HepG2 (cell line): ENCODE measurements around the gene NOP9. TPM values are rescaled to one million over a fixed set of nuclear protein-coding genes. Genes with fewer than 3 reads are reported as not detected.
A peak's percentile ranks its signal among the peaks of the same experiment; 100 is the strongest.

Experiments
- ATF7-NPFF ChIP-seq: sonication (generic); formaldehyde crosslinking; IDR thresholded peaks from 2 replicates; pipeline ENCODE4 v1.8.1; 2023; ENCODE audit warnings: mild to moderate bottlenecking, low read depth, missing genetic modification reagents, moderate library complexity
- GABPA ChIP-seq, 2 experiments: IDR thresholded peaks; 2 replicates each; pipeline ENCODE4 v1.6.1; 2011 to 2016; ENCODE audit warnings: low read depth in 2 of 2, low read length in 1 of 2, missing biosample characterization in 1 of 2, missing genetic modification characterization in 1 of 2
- KLF16 ChIP-seq, 2 experiments: sonication (generic) in 1 of 2; formaldehyde crosslinking in 1 of 2; IDR thresholded peaks; 2 replicates each; pipeline versions ENCODE4 v1.6.1 to v1.8.0; 2016 to 2023; ENCODE audit warnings: missing genetic modification reagents in 2 of 2, missing compliant biosample characterization in 1 of 2
- MXD4 ChIP-seq: IDR thresholded peaks from 2 replicates; pipeline ENCODE4 v1.6.1; 2016; ENCODE audit warnings: mild to moderate bottlenecking, missing biosample characterization, missing genetic modification reagents
- NFKB2 ChIP-seq: sonication (generic); formaldehyde crosslinking; IDR thresholded peaks from 2 replicates; pipeline ENCODE4 v1.4.0; 2020; ENCODE audit warnings: missing genetic modification reagents, borderline replicate concordance
- NONO ChIP-seq, 2 experiments: fragments of 450-650 bp in 1 of 2; sonication (generic) in 1 of 2; formaldehyde crosslinking in 1 of 2; IDR thresholded peaks in 1 of 2; conservative IDR thresholded peaks in 1 of 2; 2 replicates each; pipeline versions ENCODE4 v1.6.1 to v1.8.0; 2017 to 2022; ENCODE audit warnings: mild to moderate bottlenecking in 1 of 2, missing genetic modification reagents in 1 of 2, moderate library complexity in 1 of 2
- RAD21 ChIP-seq: fragments of 450-650 bp; formaldehyde crosslinking; IDR thresholded peaks from 2 replicates; pipeline ENCODE4 v1.5.0; 2020; ENCODE audit warnings: mild to moderate bottlenecking
- SP1 ChIP-seq, 2 experiments: fragments of 450-650 bp in 1 of 2; sonication (generic) in 1 of 2; formaldehyde crosslinking in 1 of 2; IDR thresholded peaks; 2 replicates each; pipeline versions ENCODE4 v1.4.0 to v1.6.1; 2016 to 2020; ENCODE audit warnings: missing genetic modification reagents in 1 of 2
- SSRP1 ChIP-seq: IDR thresholded peaks from 2 replicates; pipeline ENCODE4 v1.6.1; 2016; ENCODE audit warnings: control low read depth
- SYNCRIP ChIP-seq: fragments of 200-400 bp; formaldehyde crosslinking; IDR thresholded peaks from 2 replicates; pipeline ENCODE4 v1.6.1; 2018; ENCODE audit warnings: mild to moderate bottlenecking, low read depth, low read length; ENCODE audit not compliant: insufficient read depth
- TARDBP ChIP-seq: sonication (generic); formaldehyde crosslinking; IDR thresholded peaks from 2 replicates; pipeline ENCODE4 v1.8.0; 2022; ENCODE audit warnings: mild to moderate bottlenecking, missing genetic modification reagents
- ZBTB7A ChIP-seq: sonication (generic); formaldehyde crosslinking; IDR thresholded peaks from 2 replicates; pipeline ENCODE4 v1.8.0; 2022; ENCODE audit warnings: mild to moderate bottlenecking, missing genetic modification reagents
- ZIK1 ChIP-seq: sonication (generic); formaldehyde crosslinking; IDR thresholded peaks from 2 replicates; pipeline ENCODE4 v1.5.0; 2020; ENCODE audit warnings: mild to moderate bottlenecking, low read depth, missing genetic modification reagents, borderline replicate concordance
- ZNF160 ChIP-seq: sonication (generic); formaldehyde crosslinking; IDR thresholded peaks from 2 replicates; pipeline ENCODE4 v1.8.0; 2022; ENCODE audit warnings: mild to moderate bottlenecking, inconsistent platforms, missing genetic modification reagents
- ZNF282 ChIP-seq: fragments of 450-650 bp; IDR thresholded peaks from 2 replicates; pipeline ENCODE4 v1.6.1; 2018; ENCODE audit not compliant: partially characterized antibody
- ZNF557 ChIP-seq: sonication (generic); formaldehyde crosslinking; IDR thresholded peaks from 2 replicates; pipeline ENCODE4 v1.4.0; 2020; ENCODE audit warnings: missing genetic modification reagents
- ZNF572 ChIP-seq: sonication (generic); formaldehyde crosslinking; IDR thresholded peaks from 2 replicates; pipeline ENCODE4 v1.5.1; 2020; ENCODE audit warnings: mild to moderate bottlenecking, missing genetic modification reagents
- ZNF670 ChIP-seq: sonication (generic); formaldehyde crosslinking; IDR thresholded peaks from 2 replicates; pipeline ENCODE4 v1.8.0; 2022; ENCODE audit warnings: mild to moderate bottlenecking, missing genetic modification reagents, borderline replicate concordance
- ZNF878 ChIP-seq: sonication (generic); formaldehyde crosslinking; IDR thresholded peaks from 2 replicates; pipeline ENCODE4 v1.8.1; 2023; ENCODE audit warnings: mild to moderate bottlenecking, missing genetic modification reagents, moderate library complexity
- ZSCAN21 ChIP-seq: sonication (generic); formaldehyde crosslinking; IDR thresholded peaks from 2 replicates; pipeline ENCODE4 v1.8.0; 2022; ENCODE audit warnings: mild to moderate bottlenecking, missing genetic modification reagents, moderate library complexity, borderline replicate concordance
- ZZZ3 ChIP-seq: sonication (generic); formaldehyde crosslinking; IDR thresholded peaks from 2 replicates; pipeline ENCODE4 v1.4.0; 2020; ENCODE audit warnings: missing genetic modification reagents, mild to moderate bottlenecking, borderline replicate concordance
- polyA plus RNA-seq, 8 experiments: library from polyadenylated mRNA; depleted of rRNA in 3 of 8; stranded (reverse) in 7 of 8; unstranded in 1 of 8; fragments of >200 nt; fragmentation: Illumina TruSeq in 4 of 8; extraction: Trizol in 4 of 8; gene quantifications; 2 replicates each; pipeline versions ENCODE4 v1.2.1 to v1.2.3, GENCODE V29; 2011 to 2016; ENCODE audit warnings: low read depth in 4 of 8, missing spikeins in 1 of 8, mixed read lengths in 1 of 8; ENCODE audit not compliant: insufficient read depth in 1 of 8
- total RNA-seq, 5 experiments: library from RNA; depleted of rRNA; stranded (reverse); fragments of >200 nt; fragmentation: Illumina TruSeq; extraction: Trizol; gene quantifications; 2 replicates each; pipeline ENCODE4 v1.2.3, GENCODE V29; 2016; ENCODE audit warnings: low read depth in 1 of 5
- TF ChIP-seq, protein P1 (sequence below): sonication (generic); formaldehyde crosslinking; IDR thresholded peaks from 2 replicates; pipeline ENCODE4 v1.8.1; 2023; ENCODE audit warnings: mild to moderate bottlenecking, missing genetic modification reagents
- TF ChIP-seq, protein P2 (sequence below): sonication (generic); formaldehyde crosslinking; IDR thresholded peaks from 2 replicates; pipeline ENCODE4 v1.4.0; 2020; ENCODE audit warnings: missing genetic modification reagents
- TF ChIP-seq, protein P3 (sequence below): sonication (generic); formaldehyde crosslinking; IDR thresholded peaks from 2 replicates; pipeline ENCODE4 v1.9.0; 2021; ENCODE audit warnings: missing genetic modification reagents, mild to moderate bottlenecking, borderline replicate concordance

NOP9 gene
- total and polyA plus RNA-seq, 2 of the 13 experiments (the other 11 are each of a cell fraction or from before 2014, with no cell fraction given) = 24.5 to 61.6 TPM

DNA sequence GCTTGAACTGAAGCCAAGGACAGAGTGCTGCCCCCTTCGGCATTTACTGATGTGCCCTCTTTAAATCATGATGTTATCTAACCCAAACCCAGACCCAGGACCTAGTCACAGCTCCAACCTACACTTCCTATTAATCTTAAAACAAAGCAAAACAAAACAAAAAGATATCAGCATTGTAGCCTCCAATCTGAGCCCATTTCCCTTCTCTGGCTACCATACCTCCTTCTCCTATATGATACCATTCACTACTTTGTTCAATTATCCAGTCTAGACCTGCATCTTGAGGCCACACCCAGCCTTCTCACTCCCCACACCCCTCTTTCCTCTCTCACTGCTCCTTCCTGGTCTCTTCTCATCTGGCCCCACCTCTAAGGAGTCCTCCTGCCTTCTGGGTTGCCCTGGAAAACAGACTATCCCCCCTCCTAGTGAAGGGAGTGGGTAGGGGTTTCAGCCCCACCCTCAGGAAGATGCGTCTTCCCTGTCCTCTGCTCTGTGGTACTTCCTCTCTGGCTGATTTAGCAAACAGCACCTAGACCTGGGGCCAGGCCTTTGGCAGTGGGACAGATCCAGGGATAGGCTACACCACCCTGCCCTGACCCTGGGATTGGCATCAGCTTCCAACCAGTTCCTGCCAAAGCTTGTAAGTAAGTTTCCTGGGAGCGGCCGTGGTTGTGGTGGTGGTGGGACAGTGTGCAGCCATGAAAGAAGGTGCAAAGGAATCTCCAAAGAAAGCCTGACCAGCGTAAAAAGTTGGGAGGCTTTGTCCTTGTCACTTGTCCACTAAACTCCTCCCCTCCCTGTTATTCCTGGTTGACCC lies 14.9 kb downstream of the NOP9 start (continued):
- peak; percentile 65; the same call in 1 of the 2 replicates for TF ChIP-seq ZIK1 (CRISPR knock-in tag)
- no peak for TF ChIP-seq SYNCRIP
- peak; percentile 58; the same call in 1 of the 2 replicates for TF ChIP-seq ZNF572 (CRISPR knock-in tag)
- peak; percentile 54 for TF ChIP-seq NFKB2
- TF ChIP-seq ZNF557 (CRISPR knock-in tag) = no peak
- no peak for TF ChIP-seq GABPA (IDR thresholded peaks at IDR 0.05; ENCODE audit: low read depth, low read length)
- no peak for TF ChIP-seq GABPA (CRISPR knock-in tag; IDR thresholded peaks at IDR 0.05; ENCODE audit: low read depth)
- 0 out of 2 replicates have a peak, but pooled peaks have one; percentile 67 for TF ChIP-seq NONO (IDR thresholded peaks at IDR 0.05)
- TF ChIP-seq NONO (CRISPR knock-in tag; conservative IDR thresholded peaks at IDR 0.05) = no peak
- TF ChIP-seq ZZZ3 (CRISPR knock-in tag) = no peak
- no peak for TF ChIP-seq ZNF282
- TF ChIP-seq, protein P1, sequence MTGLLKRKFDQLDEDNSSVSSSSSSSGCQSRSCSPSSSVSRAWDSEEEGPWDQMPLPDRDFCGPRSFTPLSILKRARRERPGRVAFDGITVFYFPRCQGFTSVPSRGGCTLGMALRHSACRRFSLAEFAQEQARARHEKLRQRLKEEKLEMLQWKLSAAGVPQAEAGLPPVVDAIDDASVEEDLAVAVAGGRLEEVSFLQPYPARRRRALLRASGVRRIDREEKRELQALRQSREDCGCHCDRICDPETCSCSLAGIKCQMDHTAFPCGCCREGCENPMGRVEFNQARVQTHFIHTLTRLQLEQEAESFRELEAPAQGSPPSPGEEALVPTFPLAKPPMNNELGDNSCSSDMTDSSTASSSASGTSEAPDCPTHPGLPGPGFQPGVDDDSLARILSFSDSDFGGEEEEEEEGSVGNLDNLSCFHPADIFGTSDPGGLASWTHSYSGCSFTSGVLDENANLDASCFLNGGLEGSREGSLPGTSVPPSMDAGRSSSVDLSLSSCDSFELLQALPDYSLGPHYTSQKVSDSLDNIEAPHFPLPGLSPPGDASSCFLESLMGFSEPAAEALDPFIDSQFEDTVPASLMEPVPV = no peak
- TF ChIP-seq KLF16 (CRISPR knock-in tag; IDR thresholded peaks at IDR 0.05) = peak in 1 of 2 experiments; percentile 52; a peak in 1 of 4 replicates
- no peak for TF ChIP-seq ZNF878 (CRISPR knock-in tag)
- 0 out of 2 replicates have a peak, but pooled peaks have one; percentile 12 for TF ChIP-seq ZNF160 (CRISPR knock-in tag)
- no peak for TF ChIP-seq MXD4 (CRISPR knock-in tag)
- peak; percentile 23; the same call in 1 of the 2 replicates for TF ChIP-seq SSRP1
- TF ChIP-seq ZSCAN21 (CRISPR knock-in tag) = peak; percentile 28; the same call in 1 of the 2 replicates
- TF ChIP-seq, protein P2, sequence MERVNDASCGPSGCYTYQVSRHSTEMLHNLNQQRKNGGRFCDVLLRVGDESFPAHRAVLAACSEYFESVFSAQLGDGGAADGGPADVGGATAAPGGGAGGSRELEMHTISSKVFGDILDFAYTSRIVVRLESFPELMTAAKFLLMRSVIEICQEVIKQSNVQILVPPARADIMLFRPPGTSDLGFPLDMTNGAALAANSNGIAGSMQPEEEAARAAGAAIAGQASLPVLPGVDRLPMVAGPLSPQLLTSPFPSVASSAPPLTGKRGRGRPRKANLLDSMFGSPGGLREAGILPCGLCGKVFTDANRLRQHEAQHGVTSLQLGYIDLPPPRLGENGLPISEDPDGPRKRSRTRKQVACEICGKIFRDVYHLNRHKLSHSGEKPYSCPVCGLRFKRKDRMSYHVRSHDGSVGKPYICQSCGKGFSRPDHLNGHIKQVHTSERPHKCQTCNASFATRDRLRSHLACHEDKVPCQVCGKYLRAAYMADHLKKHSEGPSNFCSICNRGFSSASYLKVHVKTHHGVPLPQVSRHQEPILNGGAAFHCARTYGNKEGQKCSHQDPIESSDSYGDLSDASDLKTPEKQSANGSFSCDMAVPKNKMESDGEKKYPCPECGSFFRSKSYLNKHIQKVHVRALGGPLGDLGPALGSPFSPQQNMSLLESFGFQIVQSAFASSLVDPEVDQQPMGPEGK (CRISPR knock-in tag) = no peak
- 0 out of 2 replicates have a peak, but pooled peaks have one; percentile 10 for TF ChIP-seq SP1 (IDR thresholded peaks at IDR 0.05)
- TF ChIP-seq SP1 (CRISPR knock-in tag; IDR thresholded peaks at IDR 0.05) = no peak
- TF ChIP-seq ZBTB7A (CRISPR knock-in tag) = peak; percentile 30; the same call in 1 of the 2 replicates
- 0 out of 2 replicates have a peak, but pooled peaks have one; percentile 8 for TF ChIP-seq TARDBP
- no peak for TF ChIP-seq RAD21
- TF ChIP-seq ATF7-NPFF (CRISPR knock-in tag) = no peak
- TF ChIP-seq, protein P3, sequence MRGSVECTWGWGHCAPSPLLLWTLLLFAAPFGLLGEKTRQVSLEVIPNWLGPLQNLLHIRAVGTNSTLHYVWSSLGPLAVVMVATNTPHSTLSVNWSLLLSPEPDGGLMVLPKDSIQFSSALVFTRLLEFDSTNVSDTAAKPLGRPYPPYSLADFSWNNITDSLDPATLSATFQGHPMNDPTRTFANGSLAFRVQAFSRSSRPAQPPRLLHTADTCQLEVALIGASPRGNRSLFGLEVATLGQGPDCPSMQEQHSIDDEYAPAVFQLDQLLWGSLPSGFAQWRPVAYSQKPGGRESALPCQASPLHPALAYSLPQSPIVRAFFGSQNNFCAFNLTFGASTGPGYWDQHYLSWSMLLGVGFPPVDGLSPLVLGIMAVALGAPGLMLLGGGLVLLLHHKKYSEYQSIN = no peak
- no peak for TF ChIP-seq ZNF670 (CRISPR knock-in tag)
